ENCODE data around the gene PIGH.

PIGH gene

DNA sequence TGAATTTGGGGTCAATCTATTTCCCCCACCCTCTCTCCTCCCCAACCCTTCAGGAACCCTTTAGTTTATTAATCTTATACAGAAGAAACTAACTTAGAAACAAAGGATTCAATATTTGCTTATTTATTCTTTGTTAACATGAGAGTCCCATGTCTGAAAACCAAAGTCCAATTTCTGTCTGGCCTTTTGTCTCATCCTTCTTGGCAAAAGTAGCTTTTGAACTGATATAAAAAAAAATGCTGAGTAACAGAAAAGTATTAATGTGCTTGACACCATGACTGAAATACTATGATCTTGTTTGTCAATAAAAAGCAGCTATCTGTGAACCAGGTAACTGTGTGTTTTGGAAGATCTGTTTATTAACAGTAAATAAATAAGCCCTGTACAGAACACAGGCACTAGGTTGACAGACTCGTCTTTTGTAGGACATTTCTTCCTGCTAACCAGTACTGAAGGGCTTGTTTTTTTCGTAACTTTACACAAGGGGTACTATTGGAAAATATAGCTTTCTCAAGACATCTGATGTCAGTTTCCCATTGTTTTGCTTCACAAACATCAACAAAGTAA is 10.8 kb downstream of the PIGH start:
- no peak for ATAC-seq
- TF ChIP-seq, protein P1, sequence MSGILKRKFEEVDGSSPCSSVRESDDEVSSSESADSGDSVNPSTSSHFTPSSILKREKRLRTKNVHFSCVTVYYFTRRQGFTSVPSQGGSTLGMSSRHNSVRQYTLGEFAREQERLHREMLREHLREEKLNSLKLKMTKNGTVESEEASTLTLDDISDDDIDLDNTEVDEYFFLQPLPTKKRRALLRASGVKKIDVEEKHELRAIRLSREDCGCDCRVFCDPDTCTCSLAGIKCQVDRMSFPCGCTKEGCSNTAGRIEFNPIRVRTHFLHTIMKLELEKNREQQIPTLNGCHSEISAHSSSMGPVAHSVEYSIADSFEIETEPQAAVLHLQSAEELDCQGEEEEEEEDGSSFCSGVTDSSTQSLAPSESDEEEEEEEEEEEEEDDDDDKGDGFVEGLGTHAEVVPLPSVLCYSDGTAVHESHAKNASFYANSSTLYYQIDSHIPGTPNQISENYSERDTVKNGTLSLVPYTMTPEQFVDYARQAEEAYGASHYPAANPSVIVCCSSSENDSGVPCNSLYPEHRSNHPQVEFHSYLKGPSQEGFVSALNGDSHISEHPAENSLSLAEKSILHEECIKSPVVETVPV (CRISPR knock-in tag; IDR thresholded peaks at IDR 0.05): no peak
- TF ChIP-seq ZNF8 (CRISPR knock-in tag; IDR thresholded peaks at IDR 0.05) (no peak), ZNF70 (CRISPR knock-in tag; IDR thresholded peaks at IDR 0.05) (no peak), GLIS3 (CRISPR knock-in tag; IDR thresholded peaks at IDR 0.05) (no peak), TCF4 (CRISPR knock-in tag; IDR thresholded peaks at IDR 0.05; ENCODE audit: borderline replicate concordance) (no peak), SNAI2 (CRISPR knock-in tag; IDR thresholded peaks at IDR 0.05) (no peak), ISL1 (CRISPR knock-in tag; IDR thresholded peaks at IDR 0.05) (no peak), RARB (CRISPR knock-in tag; IDR thresholded peaks at IDR 0.05) (no peak), ZNF565 (CRISPR knock-in tag; conservative IDR thresholded peaks at IDR 0.05; ENCODE audit: low read depth) (no peak), TOX (CRISPR knock-in tag; IDR thresholded peaks at IDR 0.05; ENCODE audit: borderline replicate concordance) (no peak), ARNTL (CRISPR knock-in tag; IDR thresholded peaks at IDR 0.05; ENCODE audit: borderline replicate concordance, low read depth) (no peak), ESRRG (CRISPR knock-in tag; IDR thresholded peaks at IDR 0.05) (no peak)

DNA sequence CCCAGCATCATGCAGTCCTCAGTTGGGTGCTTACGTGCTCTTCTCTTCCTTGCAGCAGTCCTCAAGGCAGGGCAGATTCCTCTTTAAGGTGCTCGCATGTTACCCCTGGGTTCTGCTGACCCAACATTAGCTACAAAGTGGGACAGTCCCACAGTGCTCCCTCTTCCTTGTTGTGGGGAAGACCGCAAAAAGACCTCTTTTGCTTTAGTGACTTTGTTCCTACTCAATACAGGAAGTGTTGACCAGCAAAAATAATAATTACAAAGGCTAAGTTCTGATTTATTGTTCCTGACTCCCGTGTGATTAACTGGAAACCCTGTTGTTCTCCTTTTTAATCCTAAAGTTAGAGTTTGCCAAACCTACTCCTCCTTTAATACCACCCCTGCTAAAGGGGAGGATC is 13.7 kb downstream of the PIGH start:
- TF ChIP-seq, protein P2, sequence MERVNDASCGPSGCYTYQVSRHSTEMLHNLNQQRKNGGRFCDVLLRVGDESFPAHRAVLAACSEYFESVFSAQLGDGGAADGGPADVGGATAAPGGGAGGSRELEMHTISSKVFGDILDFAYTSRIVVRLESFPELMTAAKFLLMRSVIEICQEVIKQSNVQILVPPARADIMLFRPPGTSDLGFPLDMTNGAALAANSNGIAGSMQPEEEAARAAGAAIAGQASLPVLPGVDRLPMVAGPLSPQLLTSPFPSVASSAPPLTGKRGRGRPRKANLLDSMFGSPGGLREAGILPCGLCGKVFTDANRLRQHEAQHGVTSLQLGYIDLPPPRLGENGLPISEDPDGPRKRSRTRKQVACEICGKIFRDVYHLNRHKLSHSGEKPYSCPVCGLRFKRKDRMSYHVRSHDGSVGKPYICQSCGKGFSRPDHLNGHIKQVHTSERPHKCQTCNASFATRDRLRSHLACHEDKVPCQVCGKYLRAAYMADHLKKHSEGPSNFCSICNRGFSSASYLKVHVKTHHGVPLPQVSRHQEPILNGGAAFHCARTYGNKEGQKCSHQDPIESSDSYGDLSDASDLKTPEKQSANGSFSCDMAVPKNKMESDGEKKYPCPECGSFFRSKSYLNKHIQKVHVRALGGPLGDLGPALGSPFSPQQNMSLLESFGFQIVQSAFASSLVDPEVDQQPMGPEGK (CRISPR knock-in tag; IDR thresholded peaks at IDR 0.05; ENCODE audit: borderline replicate concordance): no peak
- TF ChIP-seq ZNF565 (CRISPR knock-in tag; conservative IDR thresholded peaks at IDR 0.05; ENCODE audit: low read depth) (no peak), SNAI2 (CRISPR knock-in tag; IDR thresholded peaks at IDR 0.05) (no peak), PPARA (CRISPR knock-in tag; IDR thresholded peaks at IDR 0.05; ENCODE audit: borderline replicate concordance) (no peak)
- TF ChIP-seq, protein P1 (CRISPR knock-in tag; IDR thresholded peaks at IDR 0.05): no peak
- TF ChIP-seq, protein P3, sequence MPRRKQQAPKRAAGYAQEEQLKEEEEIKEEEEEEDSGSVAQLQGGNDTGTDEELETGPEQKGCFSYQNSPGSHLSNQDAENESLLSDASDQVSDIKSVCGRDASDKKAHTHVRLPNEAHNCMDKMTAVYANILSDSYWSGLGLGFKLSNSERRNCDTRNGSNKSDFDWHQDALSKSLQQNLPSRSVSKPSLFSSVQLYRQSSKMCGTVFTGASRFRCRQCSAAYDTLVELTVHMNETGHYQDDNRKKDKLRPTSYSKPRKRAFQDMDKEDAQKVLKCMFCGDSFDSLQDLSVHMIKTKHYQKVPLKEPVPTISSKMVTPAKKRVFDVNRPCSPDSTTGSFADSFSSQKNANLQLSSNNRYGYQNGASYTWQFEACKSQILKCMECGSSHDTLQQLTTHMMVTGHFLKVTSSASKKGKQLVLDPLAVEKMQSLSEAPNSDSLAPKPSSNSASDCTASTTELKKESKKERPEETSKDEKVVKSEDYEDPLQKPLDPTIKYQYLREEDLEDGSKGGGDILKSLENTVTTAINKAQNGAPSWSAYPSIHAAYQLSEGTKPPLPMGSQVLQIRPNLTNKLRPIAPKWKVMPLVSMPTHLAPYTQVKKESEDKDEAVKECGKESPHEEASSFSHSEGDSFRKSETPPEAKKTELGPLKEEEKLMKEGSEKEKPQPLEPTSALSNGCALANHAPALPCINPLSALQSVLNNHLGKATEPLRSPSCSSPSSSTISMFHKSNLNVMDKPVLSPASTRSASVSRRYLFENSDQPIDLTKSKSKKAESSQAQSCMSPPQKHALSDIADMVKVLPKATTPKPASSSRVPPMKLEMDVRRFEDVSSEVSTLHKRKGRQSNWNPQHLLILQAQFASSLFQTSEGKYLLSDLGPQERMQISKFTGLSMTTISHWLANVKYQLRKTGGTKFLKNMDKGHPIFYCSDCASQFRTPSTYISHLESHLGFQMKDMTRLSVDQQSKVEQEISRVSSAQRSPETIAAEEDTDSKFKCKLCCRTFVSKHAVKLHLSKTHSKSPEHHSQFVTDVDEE (CRISPR knock-in tag; IDR thresholded peaks at IDR 0.05): no peak
- TF ChIP-seq, protein P4, sequence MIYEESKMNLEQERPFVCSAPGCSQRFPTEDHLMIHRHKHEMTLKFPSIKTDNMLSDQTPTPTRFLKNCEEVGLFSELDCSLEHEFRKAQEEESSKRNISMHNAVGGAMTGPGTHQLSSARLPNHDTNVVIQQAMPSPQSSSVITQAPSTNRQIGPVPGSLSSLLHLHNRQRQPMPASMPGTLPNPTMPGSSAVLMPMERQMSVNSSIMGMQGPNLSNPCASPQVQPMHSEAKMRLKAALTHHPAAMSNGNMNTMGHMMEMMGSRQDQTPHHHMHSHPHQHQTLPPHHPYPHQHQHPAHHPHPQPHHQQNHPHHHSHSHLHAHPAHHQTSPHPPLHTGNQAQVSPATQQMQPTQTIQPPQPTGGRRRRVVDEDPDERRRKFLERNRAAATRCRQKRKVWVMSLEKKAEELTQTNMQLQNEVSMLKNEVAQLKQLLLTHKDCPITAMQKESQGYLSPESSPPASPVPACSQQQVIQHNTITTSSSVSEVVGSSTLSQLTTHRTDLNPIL (CRISPR knock-in tag; IDR thresholded peaks at IDR 0.05; ENCODE audit: low read depth): no peak
- no peak for ATAC-seq

DNA sequence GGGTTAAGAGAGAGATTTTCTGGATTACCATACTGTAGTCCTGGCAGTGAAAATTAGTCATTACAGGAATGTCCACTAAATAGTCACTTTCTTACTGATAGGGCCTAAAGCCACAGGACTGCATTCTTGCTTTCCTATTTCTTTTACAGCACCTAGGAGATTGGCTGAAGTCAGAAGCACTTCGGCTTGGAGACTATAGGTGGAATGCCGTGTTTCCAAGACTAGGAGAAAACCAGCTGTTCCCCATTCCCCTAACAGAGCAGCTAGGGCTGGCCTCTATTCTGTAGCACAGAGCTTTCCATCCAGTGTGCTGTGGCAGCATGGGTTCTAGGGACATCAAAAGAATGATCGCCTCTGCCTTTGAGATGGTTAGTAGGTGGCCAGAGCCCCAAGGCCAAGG is 15.1 kb downstream of the PIGH start:
- TF ChIP-seq ZFP3 (CRISPR knock-in tag; IDR thresholded peaks at IDR 0.05) (no peak), TCF4 (CRISPR knock-in tag; IDR thresholded peaks at IDR 0.05; ENCODE audit: borderline replicate concordance) (no peak), BACH2 (CRISPR knock-in tag; IDR thresholded peaks at IDR 0.05; ENCODE audit: borderline replicate concordance) (no peak), ISL1 (CRISPR knock-in tag; IDR thresholded peaks at IDR 0.05) (no peak)
- TF ChIP-seq, protein P2 (CRISPR knock-in tag; IDR thresholded peaks at IDR 0.05; ENCODE audit: borderline replicate concordance): no peak
- TF ChIP-seq, protein P4 (CRISPR knock-in tag; IDR thresholded peaks at IDR 0.05; ENCODE audit: low read depth): no peak
- no peak for ATAC-seq

Measured in SK-N-SH treated with all-trans-retinoic acid at 6 μM for 48 hours (cell line).